Measurements from ENCODE around the gene CAVIN1. TPM values are rescaled to one million over a fixed set of nuclear protein-coding genes. Genes with fewer than 3 reads are reported as not detected.
"Not testable (repeated sequence)": the region's sequence is repeated elsewhere in the genome, so short reads cannot be mapped to it uniquely, and the experiment has no call there.

CAVIN1 gene
- 48.7 and 56.6 TPM in 2 replicates for total RNA-seq (2014; rRNA removed; shearing (Covaris generic))

GRCh38 chr17:42422958-42423712, at the start of gene CAVIN1:
Gene CAVIN1, minus strand, starts transcription at chr17:42423256. Its CDS starts 159 bp downstream, at chr17:42423097.
- peak; percentile 77 for DNase-seq (ENCODE audit: low spot score)

- no peak for DNase-seq (ENCODE audit: low spot score)
Measured at GRCh38 chr17:42467889-42468288, 44.8 kb upstream of the CAVIN1 start.

- peak; percentile 34 for DNase-seq (ENCODE audit: low spot score)
Measured at GRCh38 chr17:42463976-42464400, 40.9 kb upstream of the CAVIN1 start.

- DNase-seq (ENCODE audit: low spot score): no peak
Measured at GRCh38 chr17:42460371-42460770, 37.3 kb upstream of the CAVIN1 start.

- peak; percentile 41 for DNase-seq (ENCODE audit: low spot score)
Measured at GRCh38 chr17:42459801-42460281, 36.8 kb upstream of the CAVIN1 start.

GRCh38 chr17:42459256-42459800, 36.3 kb upstream of the CAVIN1 start:
- peak; percentile 70 for DNase-seq (ENCODE audit: low spot score)

- DNase-seq (ENCODE audit: low spot score): peak; percentile 78
Measured at GRCh38 chr17:42458497-42459255, 35.6 kb upstream of the CAVIN1 start, which contains the start of gene ATP6V0A1. Gene ATP6V0A1, plus strand, starts transcription at chr17:42458878. Its CDS starts 2,017 bp downstream, at chr17:42460895.

GRCh38 chr17:42457107-42457792, 34.2 kb upstream of the CAVIN1 start:
- peak; percentile 35 for DNase-seq (ENCODE audit: low spot score)

GRCh38 chr17:42456223-42457106, 33.4 kb upstream of the CAVIN1 start:
- DNase-seq (ENCODE audit: low spot score): peak; percentile 34

GRCh38 chr17:42454987-42455386, 31.9 kb upstream of the CAVIN1 start:
- DNase-seq (ENCODE audit: low spot score): not testable (repeated sequence)

- no peak for DNase-seq (ENCODE audit: low spot score)
Measured at GRCh38 chr17:42453439-42453838, 30.4 kb upstream of the CAVIN1 start.

- not testable (repeated sequence) for DNase-seq (ENCODE audit: low spot score)
Measured at GRCh38 chr17:42451270-42451669, 28.2 kb upstream of the CAVIN1 start.

- DNase-seq (ENCODE audit: low spot score): not testable (repeated sequence)
Measured at GRCh38 chr17:42449838-42450237, 26.8 kb upstream of the CAVIN1 start.

GRCh38 chr17:42449176-42449575, 26.1 kb upstream of the CAVIN1 start:
- DNase-seq (ENCODE audit: low spot score): not testable (repeated sequence)

GRCh38 chr17:42442196-42442565, 19.1 kb upstream of the CAVIN1 start:
- no peak for DNase-seq (ENCODE audit: low spot score)

- no peak for DNase-seq (ENCODE audit: low spot score)
Measured at GRCh38 chr17:42441371-42442195, 18.5 kb upstream of the CAVIN1 start.

- DNase-seq (ENCODE audit: low spot score): no peak
Measured at GRCh38 chr17:42438600-42439567, 15.8 kb upstream of the CAVIN1 start.

GRCh38 chr17:42436391-42436790, 13.3 kb upstream of the CAVIN1 start:
- no peak for DNase-seq (ENCODE audit: low spot score)

All from HT-29 (cell line).